Bronchial epithelial cell (primary cell): ENCODE measurements around the gene TEDC1. TPM values are rescaled to one million over a fixed set of nuclear protein-coding genes. Genes with fewer than 3 reads are reported as not detected.
A peak's percentile ranks its signal among the peaks of the same experiment; 100 is the strongest.

ENCODE experiments used
- DNase-seq: peaks from one replicate; pipeline ENCODE4 v3.0.0-alpha.2; 2010; ENCODE audit warnings: low read depth
- FAIRE-seq: peaks from 2 replicates; lab custom pipeline; 2011; peaks lifted over from hg19 to GRCh38; lab: Jason Lieb, UNC
- H3K27me3 ChIP-seq: 2 replicates; pipeline ENCODE4 v1.5.1; 2011; ENCODE audit warnings: low read length; ENCODE audit not compliant: control insufficient read depth, insufficient read depth
- H3K36me3 ChIP-seq: 2 replicates; pipeline ENCODE4 v1.5.1; 2011; ENCODE audit warnings: low read length; ENCODE audit not compliant: control insufficient read depth, insufficient read depth
- H3K4me3 ChIP-seq: 2 replicates; pipeline ENCODE4 v1.5.1; 2011; ENCODE audit warnings: mild to moderate bottlenecking, low read depth, low read length, control low read depth
- CTCF ChIP-seq: IDR thresholded peaks from 2 replicates; pipeline ENCODE4 v1.5.1; 2011; ENCODE audit warnings: mild to moderate bottlenecking, moderate library complexity, low read length, control low read depth, inconsistent platforms; ENCODE audit not compliant: insufficient read depth, severe bottlenecking
- total RNA-seq: library from RNA; depleted of rRNA; stranded (reverse); fragments of >200 nt; gene quantifications from 2 replicates; pipeline ENCODE4 v1.2.1, GENCODE V29; 2014

TEDC1 gene
- total RNA-seq, 1 donor from 2014 or later, result 4.5 TPM

DNA sequence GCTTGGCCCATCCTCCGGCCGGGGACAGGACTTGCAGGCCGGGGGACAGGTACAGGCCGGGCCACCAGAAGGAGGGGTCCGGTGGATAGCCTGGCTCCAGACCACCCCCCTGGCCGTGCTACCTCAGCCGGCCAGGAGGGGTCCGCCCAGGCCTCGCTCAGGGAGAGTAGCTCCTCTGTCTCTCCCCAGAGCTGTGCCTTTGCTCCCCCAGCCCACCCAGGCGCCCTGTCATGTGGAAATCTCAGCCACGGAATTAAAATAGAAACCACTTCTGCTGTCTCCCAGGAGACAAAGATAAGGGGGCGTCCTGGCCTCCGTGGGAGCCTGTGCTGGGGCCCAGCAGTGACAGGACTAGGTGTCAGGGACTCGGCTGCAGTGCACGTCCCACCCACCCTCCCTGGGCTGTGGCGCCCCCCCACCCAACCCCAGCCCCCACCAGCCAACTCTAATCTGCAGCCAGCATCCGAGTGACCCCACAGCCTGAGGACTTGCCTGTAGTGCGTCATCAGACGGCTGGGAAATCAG is 19.7 kb upstream of the TEDC1 start:
- Histone ChIP-seq H3K27me3 (no peaks in the 10 kb centered on the region), H3K36me3 (peaks cover 5% of the 10 kb centered on the region), H3K4me3 (no peak overlapping the region)
- no peak for TF ChIP-seq CTCF
- DNase-seq, result no peak
- no peak for FAIRE-seq

DNA sequence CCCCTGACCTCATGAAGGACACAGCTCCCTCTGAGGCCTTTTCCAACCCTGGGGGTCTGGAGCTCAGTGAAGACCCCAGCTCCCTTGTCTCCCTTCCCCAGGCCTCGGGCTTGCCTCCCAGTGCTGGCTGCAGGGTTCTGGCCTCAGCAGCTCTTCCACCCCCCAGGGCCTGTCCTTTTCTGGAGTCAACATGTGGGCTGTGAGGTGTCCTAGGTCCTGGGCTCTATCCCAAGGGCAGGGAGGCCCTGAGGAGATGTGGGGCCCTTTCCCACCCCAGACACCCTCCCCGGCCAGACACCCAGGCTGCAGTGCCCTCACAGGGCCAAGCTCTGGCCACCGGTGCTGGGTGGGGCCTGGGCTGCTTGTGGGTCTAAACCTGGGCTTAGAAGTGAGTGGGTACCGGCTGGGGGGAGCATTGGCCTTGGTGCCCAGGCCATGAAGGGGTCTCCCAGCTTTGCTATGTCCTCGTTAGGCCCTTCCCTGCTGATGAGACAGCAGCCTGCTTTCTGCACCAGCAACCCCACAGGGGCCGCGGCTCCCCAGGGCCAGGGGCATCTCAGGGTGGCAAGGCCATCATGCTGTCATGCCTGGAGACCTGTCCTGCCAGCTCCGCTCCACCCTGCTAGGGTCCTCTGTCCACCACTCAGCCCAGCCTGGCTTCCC is 19.1 kb upstream of the TEDC1 start:
- no peak for DNase-seq
- no peak for TF ChIP-seq CTCF
- H3K36me3 ChIP-seq, result peaks cover 5% of the 10 kb centered on the region
- H3K27me3 ChIP-seq, result no peaks in the 10 kb centered on the region
- H3K4me3 ChIP-seq, result no peak overlapping the region
- no peak for FAIRE-seq

- DNase-seq (no peak), FAIRE-seq (no peak)
- Histone ChIP-seq H3K27me3 (no peaks in the 10 kb centered on the region), H3K36me3 (peaks cover 1% of the 10 kb centered on the region), H3K4me3 (no peak overlapping the region)
- no peak for TF ChIP-seq CTCF
Measured at GRCh38 chr14:105472486-105472991, 18.5 kb upstream of the TEDC1 start.

DNA sequence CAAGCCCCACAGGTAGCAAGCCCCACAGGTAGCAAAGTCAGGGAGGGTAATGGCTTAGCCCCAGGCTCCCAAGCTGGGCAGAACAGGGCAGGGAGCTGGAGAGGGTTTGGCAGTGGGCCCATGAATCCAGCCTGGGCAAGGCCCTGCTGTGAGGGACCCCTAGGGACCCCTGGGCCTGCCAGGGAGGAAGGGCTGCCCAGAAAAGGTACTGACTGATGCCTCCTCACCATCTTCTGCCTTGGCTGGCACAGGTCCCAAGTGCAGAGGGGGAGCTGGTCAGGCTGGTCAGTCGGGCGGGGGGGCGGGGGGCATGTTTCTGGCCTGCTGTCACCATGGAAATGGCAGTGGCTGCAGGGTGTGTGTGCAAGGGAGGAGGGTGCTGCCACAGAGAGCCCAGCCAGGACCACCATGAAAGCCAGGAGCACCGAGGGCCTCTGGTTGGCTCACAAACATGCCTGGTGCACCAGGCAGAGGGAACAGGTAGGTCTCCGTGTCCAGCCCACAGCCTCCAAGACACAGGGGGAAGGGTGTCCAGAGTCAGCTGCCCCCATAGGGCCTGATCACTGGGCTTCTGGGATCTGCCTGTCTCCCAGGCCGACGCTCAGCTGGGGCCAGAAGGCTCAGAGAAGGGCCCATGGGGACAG is 17.9 kb upstream of the TEDC1 start:
- TF ChIP-seq CTCF, result no peak
- H3K27me3 ChIP-seq, result no peaks in the 10 kb centered on the region
- DNase-seq (no peak), FAIRE-seq (no peak)
- peak overlapping the region; percentile 68 for H3K4me3 ChIP-seq
- H3K36me3 ChIP-seq, result no peaks in the 10 kb centered on the region

DNA sequence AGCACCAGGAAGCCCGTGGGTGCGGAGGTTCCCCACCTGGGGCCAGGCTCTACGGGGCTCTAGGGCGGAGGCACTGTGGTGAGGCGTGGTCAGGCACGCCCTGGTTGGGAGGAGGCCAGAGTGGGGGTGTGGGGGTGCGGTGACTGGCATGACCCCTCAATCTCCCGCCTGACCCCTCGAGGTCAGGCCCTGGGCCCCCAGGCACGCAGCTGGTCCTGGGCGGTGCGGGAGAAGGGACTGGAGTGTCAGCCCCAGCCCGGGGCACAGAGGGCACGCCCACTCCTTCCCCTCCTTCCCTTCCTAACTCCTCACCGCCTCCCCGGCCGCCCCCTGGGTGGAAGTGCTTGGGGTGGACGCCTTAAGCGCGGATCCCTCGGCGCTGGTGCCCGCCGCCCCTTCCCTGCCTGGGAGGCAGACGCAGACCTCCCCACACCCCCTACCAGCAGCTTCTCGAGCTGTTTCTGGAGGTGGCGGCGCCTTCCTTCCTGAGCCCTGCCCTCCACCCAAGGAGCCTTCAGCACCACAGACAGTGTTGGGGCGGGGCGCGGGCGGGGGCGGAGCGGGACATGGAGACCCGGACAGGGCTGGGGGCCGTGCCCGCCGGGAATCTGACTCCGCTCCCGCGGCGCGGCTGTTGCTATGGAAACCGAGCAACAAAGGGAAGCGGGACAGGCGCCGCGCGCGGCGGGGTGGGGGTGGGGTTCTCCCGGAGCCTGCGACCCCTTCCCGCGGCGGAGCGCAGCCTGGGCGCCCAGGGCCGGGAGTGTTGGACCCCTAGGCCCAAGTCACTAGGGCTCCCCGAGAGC is 17.2 kb upstream of the TEDC1 start:
- DNase-seq (peak; percentile 76), FAIRE-seq (no peak)
- peak overlapping the region; percentile 68 for H3K4me3 ChIP-seq
- no peak for TF ChIP-seq CTCF
- H3K27me3 ChIP-seq, result no peaks in the 10 kb centered on the region
- no peaks in the 10 kb centered on the region for H3K36me3 ChIP-seq
